Upper lobe of left lung (tissue), 4 donors: ENCODE measurements around the gene SLC44A5.

Experiments
- POLR2A ChIP-seq, 4 donors: fragments of 450-650 bp; IDR thresholded peaks; one replicate each; pipeline ENCODE4 v1.5.1; 2016 to 2017; ENCODE audit warnings: antibody characterized with exemption in 4 of 4, mild to moderate bottlenecking in 2 of 4
- POLR2AphosphoS5 ChIP-seq, 2 donors: sonication (generic); formaldehyde crosslinking; IDR thresholded peaks; one replicate each; pipeline ENCODE4 v1.5.1; 2017; ENCODE audit warnings: antibody characterized with exemption in 2 of 2
- TF ChIP-seq, protein P1 (sequence below), 6 experiments: fragments of 450-650 bp in 4 of 6; fragments of 200-600 bp in 2 of 6; sonication (generic) in 2 of 6; IDR thresholded peaks; one replicate each; pipeline ENCODE4 v1.5.1; 2016 to 2019; ENCODE audit warnings: antibody characterized with exemption in 6 of 6

DNA sequence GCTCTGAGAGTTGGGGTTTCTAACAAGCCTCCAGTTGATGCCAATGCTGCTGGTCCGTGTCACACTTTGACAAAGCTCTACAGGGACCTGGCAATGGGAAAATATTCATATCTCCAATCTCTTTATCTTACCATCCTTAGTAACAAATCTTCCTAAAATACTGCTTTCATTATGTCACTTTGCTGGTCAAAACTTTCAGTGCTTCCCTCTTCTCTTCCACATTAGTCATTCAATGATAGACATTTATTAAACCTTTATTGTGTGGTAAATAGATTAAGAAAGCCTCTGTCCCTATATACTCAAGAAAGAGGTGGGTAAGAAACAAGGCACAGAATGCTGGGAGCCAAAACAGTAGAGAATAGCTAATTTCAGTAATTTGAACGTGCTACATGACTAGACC lies 79.3 kb downstream of the SLC44A5 start:
- TF ChIP-seq, protein P1, sequence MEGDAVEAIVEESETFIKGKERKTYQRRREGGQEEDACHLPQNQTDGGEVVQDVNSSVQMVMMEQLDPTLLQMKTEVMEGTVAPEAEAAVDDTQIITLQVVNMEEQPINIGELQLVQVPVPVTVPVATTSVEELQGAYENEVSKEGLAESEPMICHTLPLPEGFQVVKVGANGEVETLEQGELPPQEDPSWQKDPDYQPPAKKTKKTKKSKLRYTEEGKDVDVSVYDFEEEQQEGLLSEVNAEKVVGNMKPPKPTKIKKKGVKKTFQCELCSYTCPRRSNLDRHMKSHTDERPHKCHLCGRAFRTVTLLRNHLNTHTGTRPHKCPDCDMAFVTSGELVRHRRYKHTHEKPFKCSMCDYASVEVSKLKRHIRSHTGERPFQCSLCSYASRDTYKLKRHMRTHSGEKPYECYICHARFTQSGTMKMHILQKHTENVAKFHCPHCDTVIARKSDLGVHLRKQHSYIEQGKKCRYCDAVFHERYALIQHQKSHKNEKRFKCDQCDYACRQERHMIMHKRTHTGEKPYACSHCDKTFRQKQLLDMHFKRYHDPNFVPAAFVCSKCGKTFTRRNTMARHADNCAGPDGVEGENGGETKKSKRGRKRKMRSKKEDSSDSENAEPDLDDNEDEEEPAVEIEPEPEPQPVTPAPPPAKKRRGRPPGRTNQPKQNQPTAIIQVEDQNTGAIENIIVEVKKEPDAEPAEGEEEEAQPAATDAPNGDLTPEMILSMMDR (IDR thresholded peaks at IDR 0.05) = no peak
- TF ChIP-seq POLR2AphosphoS5 (IDR thresholded peaks at IDR 0.05) (no peak), POLR2A (IDR thresholded peaks at IDR 0.05) (no peak)
